ENCODE measurements around the gene SLC29A4. TPM values are rescaled to one million over a fixed set of nuclear protein-coding genes. Genes with fewer than 3 reads are reported as not detected.

The SLC29A4 gene, protein sequence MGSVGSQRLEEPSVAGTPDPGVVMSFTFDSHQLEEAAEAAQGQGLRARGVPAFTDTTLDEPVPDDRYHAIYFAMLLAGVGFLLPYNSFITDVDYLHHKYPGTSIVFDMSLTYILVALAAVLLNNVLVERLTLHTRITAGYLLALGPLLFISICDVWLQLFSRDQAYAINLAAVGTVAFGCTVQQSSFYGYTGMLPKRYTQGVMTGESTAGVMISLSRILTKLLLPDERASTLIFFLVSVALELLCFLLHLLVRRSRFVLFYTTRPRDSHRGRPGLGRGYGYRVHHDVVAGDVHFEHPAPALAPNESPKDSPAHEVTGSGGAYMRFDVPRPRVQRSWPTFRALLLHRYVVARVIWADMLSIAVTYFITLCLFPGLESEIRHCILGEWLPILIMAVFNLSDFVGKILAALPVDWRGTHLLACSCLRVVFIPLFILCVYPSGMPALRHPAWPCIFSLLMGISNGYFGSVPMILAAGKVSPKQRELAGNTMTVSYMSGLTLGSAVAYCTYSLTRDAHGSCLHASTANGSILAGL
- total RNA-seq (1 to 10 TPM in 1 of 2 experiments, under 1 TPM in 1; 0.39 to 1.1 TPM), total RNA-seq (0 to 2.3 (median 0.37) reads per million in 172 experiments)
- 0.20 TPM for polyA plus RNA-seq (2013, experiment 1 of 2)
- polyA plus RNA-seq (2013, experiment 2 of 2), result 0.97 TPM

DNA sequence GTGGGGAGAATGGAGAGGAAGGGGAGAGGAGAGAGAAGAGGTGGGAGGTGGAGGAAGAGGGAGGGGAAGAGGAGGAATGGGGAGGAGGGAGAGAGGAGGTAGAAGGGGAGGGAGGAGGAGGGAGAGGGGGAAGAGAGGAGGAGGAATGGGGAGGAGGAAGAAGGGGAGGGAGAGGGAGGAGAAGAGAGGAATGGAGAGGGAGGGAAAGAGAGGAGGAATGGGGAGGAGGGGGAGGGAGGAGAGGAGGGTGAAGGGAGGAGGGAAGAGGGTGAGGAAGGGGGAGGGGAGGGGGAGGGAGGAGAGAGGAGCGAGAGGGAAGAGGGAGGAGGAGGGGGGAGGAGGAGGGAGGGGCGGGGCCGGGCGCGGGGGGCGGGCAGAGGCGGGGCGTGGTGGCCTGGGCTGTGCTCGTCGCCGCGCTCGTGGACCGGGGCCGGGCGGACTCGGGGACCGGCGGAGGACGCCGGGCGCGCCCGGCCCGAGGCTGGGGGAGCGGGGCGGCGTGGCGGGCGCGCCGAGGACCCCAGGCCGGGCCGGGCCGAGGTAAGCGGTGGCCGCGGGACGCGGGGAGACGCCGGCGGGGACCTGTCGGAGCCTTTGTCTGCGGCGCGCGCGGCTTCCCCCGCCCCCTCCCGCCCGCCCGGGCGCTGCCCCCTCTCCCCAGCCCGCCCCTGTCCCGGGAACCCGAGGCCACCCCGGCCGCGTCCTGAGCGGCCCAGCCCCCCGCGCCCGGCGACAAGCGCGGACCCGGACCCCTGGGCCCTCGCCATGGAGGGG is at the start of gene SLC29A4:
TSS of gene SLC29A4 (plus strand) at position 401 of the 774 bp plus-strand sequence. CDS start 4,874 bp downstream, outside the sequence.
- Histone ChIP-seq H3K27ac (ENCODE audit: low read depth in 1 of 2, low read length in 2 of 2) (no peak within 1 kb of the TSS), H3K4me3 (ENCODE audit: low read length) (no peak within 1 kb of the TSS), H3K4me1 (ENCODE audit: insufficient read depth, low read length) (peaks cover 7% of the 10 kb centered on the region), H3K9me3 (ENCODE audit: control insufficient read depth in 1 of 2, insufficient read depth in 1 of 2, low read length in 2 of 2) (peaks cover 0 to 11% of the 10 kb centered on the region in 2 experiments), H3K27me3 (ENCODE audit: control insufficient read depth in 1 of 2, insufficient read depth in 2 of 2, low read length in 2 of 2) (peaks cover 7 to 8% of the 10 kb centered on the region in 2 experiments), H3K36me3 (ENCODE audit: insufficient read depth, low read length) (no peaks in the 10 kb centered on the region)
- no peaks in the 10 kb centered on the region for H3K4me1 Mint-ChIP-seq (ENCODE audit: low read depth)
- TF ChIP-seq, protein P1, sequence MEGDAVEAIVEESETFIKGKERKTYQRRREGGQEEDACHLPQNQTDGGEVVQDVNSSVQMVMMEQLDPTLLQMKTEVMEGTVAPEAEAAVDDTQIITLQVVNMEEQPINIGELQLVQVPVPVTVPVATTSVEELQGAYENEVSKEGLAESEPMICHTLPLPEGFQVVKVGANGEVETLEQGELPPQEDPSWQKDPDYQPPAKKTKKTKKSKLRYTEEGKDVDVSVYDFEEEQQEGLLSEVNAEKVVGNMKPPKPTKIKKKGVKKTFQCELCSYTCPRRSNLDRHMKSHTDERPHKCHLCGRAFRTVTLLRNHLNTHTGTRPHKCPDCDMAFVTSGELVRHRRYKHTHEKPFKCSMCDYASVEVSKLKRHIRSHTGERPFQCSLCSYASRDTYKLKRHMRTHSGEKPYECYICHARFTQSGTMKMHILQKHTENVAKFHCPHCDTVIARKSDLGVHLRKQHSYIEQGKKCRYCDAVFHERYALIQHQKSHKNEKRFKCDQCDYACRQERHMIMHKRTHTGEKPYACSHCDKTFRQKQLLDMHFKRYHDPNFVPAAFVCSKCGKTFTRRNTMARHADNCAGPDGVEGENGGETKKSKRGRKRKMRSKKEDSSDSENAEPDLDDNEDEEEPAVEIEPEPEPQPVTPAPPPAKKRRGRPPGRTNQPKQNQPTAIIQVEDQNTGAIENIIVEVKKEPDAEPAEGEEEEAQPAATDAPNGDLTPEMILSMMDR (IDR thresholded peaks at IDR 0.05), result no peak
- DNase-seq (peak in 4 of 14 experiments; percentile 6 to 63 (median 38)), ATAC-seq (ENCODE audit: poor library complexity) (peak; percentile 55)
- no peak within 1 kb of the TSS for H3K27ac Mint-ChIP-seq
- CTCF ChIA-PET, result no interaction called here
- H3K4me3 Mint-ChIP-seq, result no peak within 1 kb of the TSS
- intact Hi-C loops (cut with DNase I, micrococcal nuclease), result no loop called here
- no peaks in the 10 kb centered on the region for H3K36me3 Mint-ChIP-seq (ENCODE audit: low read depth)
- POLR2A ChIA-PET, result no interaction called here
- H3K27me3 Mint-ChIP-seq, result peaks cover 32% of the 10 kb centered on the region
- H3K9me3 Mint-ChIP-seq, result no peaks in the 10 kb centered on the region

DNA sequence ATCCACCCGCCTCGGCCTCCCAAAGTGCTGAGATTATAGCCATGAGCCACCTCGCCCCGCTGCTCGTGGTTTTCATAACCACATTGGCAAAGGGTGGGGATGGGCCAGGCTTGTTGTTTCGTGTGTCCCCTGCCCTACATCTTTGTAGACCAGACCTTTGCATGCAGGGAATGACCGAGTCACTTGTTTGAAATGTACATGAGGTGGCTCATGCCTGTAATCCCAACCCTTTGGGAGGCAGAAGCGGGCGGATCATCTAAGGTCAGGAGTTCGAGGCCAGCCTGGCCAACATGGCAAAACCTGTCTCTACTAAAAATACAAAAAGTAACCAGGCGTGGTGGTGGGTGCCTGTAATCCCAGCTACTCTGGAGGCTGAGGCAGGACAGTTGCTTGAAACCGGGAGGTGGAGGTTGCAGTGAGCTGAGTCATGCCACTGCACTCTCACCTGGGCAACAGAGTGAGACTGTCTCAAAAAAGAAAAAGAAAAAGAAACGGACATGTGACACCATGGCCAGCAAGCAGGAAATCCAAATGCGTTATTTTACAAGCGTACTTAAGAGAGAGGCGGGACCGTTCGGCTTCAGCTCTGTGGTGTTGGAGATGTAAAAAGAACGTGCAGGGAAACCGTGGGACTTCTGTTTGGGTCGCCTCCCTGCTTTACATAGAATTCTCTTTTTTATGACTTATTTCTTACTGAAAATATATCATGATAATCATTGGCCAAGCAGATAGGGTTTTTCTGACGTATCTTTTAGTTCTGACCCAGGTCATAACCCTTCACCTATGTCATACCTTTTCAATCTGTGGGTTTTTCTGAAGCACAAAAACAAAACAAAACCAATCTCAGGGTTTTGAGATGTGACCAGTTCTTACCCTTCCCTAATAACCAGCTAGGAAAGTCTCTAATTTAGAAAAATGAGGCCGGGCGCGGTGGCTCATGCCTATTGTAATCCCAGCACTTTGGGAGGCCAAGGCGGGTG is 47.6 kb upstream of the SLC29A4 start:
- Histone ChIP-seq H3K4me1 (ENCODE audit: insufficient read depth, low read length) (peaks cover 16% of the 10 kb centered on the region), H3K9me3 (ENCODE audit: control insufficient read depth in 1 of 2, insufficient read depth in 1 of 2, low read length in 2 of 2) (no peaks in the 10 kb centered on the region), H3K27me3 (ENCODE audit: control insufficient read depth in 1 of 2, insufficient read depth in 2 of 2, low read length in 2 of 2) (peaks cover 0 to 5% of the 10 kb centered on the region in 2 experiments), H3K27ac (ENCODE audit: low read depth in 1 of 2, low read length in 2 of 2) (no peak overlapping the region), H3K36me3 (ENCODE audit: insufficient read depth, low read length) (peaks cover 14% of the 10 kb centered on the region), H3K4me3 (ENCODE audit: low read length) (no peak overlapping the region)
- no peak for ATAC-seq (ENCODE audit: poor library complexity)
- Mint-ChIP-seq H3K36me3 (ENCODE audit: low read depth) (peaks cover 19% of the 10 kb centered on the region), H3K4me3 (no peak overlapping the region), H3K27ac (no peak overlapping the region), H3K9me3 (no peaks in the 10 kb centered on the region), H3K27me3 (peaks cover 2% of the 10 kb centered on the region), H3K4me1 (ENCODE audit: low read depth) (peaks cover 23% of the 10 kb centered on the region)
- intact Hi-C loops (cut with DNase I, micrococcal nuclease), result no loop called here
- ChIA-PET POLR2A (no interaction called here), CTCF (no interaction called here)
- DNase-seq, result no peak
- TF ChIP-seq, protein P1 (IDR thresholded peaks at IDR 0.05), result no peak
